GM06990 (cell line): ENCODE measurements around the gene PLPPR2.
"Not testable (repeated sequence)": the region's sequence is repeated elsewhere in the genome, so short reads cannot be mapped to it uniquely, and the experiment has no call there.

ENCODE experiments used
- DNase-seq: peaks from one replicate; pipeline ENCODE4 v3.0.0-alpha.2; 2011; ENCODE audit not compliant: insufficient read length; ENCODE audit errors: extremely low read depth
- H3K27me3 ChIP-seq: replicated peaks from 2 replicates; pipeline ENCODE4 v1.6.0; 2011; ENCODE audit warnings: low read length; ENCODE audit not compliant: control insufficient read depth, insufficient read depth
- H3K36me3 ChIP-seq: 2 replicates; pipeline ENCODE4 v1.5.1; 2011; ENCODE audit warnings: low read length; ENCODE audit not compliant: control insufficient read depth, insufficient read depth
- H3K4me3 ChIP-seq: replicated peaks from 2 replicates; pipeline ENCODE4 v1.5.1; 2011; ENCODE audit warnings: low read depth, mild to moderate bottlenecking, control low read depth, low read length
- TF ChIP-seq, protein P1 (sequence below): IDR thresholded peaks from 2 replicates; pipeline ENCODE4 v1.5.1; 2011; ENCODE audit warnings: low read length, control low read depth, mild to moderate bottlenecking, inconsistent platforms; ENCODE audit not compliant: insufficient read depth, poor library complexity, severe bottlenecking

Gene PLPPR2

DNA sequence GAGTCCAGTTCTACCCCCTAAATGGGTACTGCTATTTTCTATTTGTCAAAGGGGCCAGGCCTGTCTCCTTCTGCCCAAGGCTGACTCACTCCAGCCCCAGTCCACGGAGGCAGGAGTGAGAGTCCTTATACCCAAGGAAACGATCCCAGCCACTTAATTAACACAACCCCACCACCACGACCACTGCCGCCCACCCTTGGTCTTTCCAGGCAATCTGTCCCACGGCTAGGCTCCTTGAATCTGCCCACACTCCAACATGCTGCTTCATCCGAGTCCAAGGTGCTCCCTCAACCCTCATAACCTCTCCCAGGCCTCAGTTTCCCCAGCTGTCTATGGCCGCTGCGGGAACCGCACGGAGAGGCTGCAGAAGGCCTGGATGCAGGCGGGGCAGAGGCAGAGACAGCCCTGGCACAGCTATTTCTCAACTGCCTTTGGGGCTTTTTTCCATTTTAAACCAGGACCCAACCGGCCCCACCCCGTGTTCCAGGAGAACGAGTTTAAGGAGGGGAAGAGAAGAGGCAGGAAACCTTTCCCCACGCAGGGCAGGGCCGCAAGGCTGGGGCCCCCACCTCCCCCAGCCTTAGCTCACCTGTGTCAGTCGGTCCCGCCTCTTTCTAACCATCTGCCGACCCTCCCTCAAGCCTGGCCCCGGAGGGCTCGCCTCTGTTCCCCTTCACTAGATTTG, 16.5 kb upstream of the PLPPR2 start:
- Histone ChIP-seq H3K27me3 (no peaks in the 10 kb centered on the region), H3K36me3 (peaks cover 8% of the 10 kb centered on the region), H3K4me3 (peak overlapping the region; percentile 79)
- TF ChIP-seq, protein P1, sequence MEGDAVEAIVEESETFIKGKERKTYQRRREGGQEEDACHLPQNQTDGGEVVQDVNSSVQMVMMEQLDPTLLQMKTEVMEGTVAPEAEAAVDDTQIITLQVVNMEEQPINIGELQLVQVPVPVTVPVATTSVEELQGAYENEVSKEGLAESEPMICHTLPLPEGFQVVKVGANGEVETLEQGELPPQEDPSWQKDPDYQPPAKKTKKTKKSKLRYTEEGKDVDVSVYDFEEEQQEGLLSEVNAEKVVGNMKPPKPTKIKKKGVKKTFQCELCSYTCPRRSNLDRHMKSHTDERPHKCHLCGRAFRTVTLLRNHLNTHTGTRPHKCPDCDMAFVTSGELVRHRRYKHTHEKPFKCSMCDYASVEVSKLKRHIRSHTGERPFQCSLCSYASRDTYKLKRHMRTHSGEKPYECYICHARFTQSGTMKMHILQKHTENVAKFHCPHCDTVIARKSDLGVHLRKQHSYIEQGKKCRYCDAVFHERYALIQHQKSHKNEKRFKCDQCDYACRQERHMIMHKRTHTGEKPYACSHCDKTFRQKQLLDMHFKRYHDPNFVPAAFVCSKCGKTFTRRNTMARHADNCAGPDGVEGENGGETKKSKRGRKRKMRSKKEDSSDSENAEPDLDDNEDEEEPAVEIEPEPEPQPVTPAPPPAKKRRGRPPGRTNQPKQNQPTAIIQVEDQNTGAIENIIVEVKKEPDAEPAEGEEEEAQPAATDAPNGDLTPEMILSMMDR: no peak
- no peak for DNase-seq

DNA sequence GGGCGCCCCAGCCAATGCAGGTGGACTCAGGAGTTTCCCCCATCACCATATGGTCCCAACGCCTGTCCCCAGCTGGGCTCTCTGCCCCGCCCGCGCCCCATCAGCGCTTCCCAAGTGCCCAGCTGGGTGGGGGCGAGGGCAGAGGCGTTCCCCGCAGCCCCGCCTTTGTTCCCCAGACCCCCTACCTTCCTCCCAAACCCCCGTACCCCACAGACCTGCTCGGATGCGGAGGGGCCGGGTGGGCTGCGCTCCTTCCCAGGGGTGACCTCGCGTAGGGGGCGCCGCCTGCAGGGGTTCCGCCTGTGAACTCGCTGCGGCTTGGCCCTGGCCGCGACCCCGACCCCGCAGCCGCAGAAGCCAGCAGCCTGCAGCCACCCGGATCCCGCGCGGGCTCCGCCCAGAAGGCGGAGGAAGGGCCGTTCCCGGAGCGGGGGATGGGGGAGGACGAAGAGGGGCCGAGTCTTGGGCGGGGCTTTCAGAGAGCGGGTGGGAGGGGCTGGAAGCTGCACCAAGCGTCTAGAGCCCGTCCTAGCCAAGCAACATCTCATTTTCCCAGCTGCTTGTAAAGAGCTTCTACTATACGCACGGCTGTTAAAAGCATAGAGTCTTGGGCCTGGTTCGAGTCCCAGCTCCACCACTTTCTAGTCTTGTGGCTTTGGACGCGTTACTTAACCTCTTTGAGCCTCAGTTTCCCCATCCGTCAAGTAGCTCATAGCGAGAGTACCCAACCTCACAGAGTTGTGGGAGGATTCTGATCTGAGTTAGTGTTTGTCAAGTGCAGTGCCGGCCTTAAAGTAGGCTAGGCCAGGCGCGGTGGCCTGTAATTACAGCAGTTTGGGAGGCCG, 15.8 kb upstream of the PLPPR2 start, which contains the start of gene RAB3D:
Gene RAB3D, minus strand, starts transcription at position 404 of the 845 bp plus-strand sequence. CDS start 2,258 bp downstream, outside the sequence.
- DNase-seq: peak; percentile 86
- no peaks in the 10 kb centered on the region for H3K27me3 ChIP-seq
- TF ChIP-seq, protein P1: no peak
- H3K36me3 ChIP-seq: peaks cover 8% of the 10 kb centered on the region
- peak within 1 kb of the TSS; percentile 79 for H3K4me3 ChIP-seq

DNA sequence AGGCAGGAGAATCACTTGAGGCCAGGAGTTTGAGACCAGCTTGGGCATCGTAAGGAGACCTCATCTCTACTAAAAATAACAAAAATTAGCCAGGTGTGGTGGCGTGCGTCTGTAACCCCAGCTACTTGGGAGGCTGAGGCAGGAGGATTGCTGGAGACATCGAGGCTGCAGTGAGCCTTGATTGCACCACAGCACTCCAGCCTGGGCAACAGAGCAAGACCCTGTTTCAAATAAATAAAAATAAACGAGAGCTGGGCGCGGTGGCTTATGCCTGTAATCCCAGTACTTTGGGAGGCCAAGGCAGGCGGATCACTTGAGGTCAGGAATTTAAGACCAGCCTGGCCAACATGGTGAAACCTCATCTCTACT, 15.1 kb upstream of the PLPPR2 start:
- not testable (repeated sequence) for H3K36me3 ChIP-seq, H3K27me3 ChIP-seq, DNase-seq
- H3K4me3 ChIP-seq: peak overlapping the region; percentile 79

DNA sequence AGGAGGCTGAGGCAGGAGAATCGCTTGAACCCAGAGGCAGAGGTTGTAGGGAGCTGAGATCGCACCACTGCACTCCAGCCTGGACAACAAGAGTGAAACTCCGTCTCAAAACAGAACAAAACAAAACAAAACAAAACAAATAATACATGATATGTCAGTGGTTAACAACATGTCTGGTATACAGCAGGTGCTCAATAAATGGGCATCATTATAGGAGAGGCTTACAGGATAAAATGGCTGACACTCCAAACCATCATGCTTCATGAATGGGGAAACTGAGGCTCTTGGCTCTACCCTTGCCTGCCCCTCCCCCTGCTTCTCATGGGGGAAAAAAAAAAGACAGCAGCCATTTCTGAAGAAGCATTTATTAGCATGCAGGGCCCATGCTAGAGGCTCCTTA, 12.8 kb upstream of the PLPPR2 start:
- H3K27me3 ChIP-seq: no peaks in the 10 kb centered on the region
- H3K36me3 ChIP-seq: peaks cover 3% of the 10 kb centered on the region
- no peak for DNase-seq
- no peak overlapping the region for H3K4me3 ChIP-seq
- TF ChIP-seq, protein P1: no peak

DNA sequence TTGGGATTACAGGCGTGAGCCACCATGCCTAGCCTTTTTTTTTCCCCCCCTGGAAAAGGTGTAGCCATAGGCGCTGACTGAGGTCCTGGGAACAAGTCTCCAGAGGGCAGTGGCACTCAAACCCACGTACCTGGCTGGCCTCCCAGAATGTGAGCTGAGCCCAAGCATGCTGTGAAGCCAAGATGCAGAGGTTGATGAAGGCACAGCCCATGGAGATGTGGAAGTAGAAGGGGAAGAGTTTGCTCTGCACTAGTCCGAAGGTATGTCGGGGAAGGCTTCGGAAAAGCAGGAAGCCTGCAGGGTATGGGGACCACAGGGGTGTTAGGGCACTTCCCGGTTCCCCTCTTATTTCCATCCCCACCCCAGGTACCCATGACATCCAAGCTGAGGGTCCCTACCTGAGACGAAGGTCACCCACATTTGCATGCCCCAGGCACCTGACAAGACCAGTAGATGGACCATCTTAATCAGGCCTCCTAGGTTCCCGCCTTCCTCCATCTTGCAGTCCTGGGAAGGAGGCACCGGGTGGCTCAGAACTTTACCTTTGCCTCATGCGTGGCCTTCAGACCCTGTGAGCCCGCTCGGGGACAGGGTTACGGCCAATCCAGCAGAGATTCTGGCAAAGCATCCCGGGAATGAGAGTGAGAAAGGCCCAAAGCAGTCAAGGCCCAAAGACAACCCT, 10.0 kb upstream of the PLPPR2 start:
- no peaks in the 10 kb centered on the region for H3K27me3 ChIP-seq
- H3K36me3 ChIP-seq: peaks cover 3% of the 10 kb centered on the region
- TF ChIP-seq, protein P1: no peak
- DNase-seq: no peak
- peak overlapping the region; percentile 88 for H3K4me3 ChIP-seq
